ENCODE results near the gene SLC26A8.
"Not testable (repeated sequence)": the region's sequence is repeated elsewhere in the genome, so short reads cannot be mapped to it uniquely, and the experiment has no call there.

Gene SLC26A8

DNA sequence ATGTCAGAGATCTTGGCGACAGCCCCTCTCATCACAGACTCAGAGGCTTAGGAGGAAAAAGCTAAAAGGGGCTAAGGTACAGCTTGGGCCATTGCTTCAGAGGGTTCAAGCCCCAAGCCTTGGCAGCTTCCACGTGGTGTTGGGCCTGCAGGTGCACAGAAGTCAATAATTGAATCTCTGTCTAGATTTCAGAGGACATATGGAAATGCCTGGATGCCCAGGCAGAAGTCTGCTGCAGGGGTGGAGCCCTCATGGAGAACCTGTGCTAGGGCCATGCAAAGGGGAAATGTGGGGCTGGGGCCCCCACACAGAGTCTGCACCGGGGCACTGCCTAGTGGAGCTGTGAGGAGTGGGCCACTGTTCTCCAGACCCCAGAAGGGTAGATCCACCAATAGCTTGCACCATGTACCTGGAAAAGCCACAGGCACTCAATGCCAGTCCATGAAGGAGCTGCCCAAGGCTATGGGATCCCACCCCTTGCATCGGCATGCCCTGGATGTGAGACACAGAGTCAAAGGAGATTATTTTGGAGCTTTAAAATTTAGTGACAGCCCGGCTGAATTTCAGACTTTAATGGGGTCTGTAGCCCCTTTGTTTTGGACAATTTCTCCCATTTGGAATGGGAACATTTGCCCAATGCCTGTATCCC lies 115.6 kb downstream of the SLC26A8 start:
- DNase-seq, result not testable (repeated sequence)

DNA sequence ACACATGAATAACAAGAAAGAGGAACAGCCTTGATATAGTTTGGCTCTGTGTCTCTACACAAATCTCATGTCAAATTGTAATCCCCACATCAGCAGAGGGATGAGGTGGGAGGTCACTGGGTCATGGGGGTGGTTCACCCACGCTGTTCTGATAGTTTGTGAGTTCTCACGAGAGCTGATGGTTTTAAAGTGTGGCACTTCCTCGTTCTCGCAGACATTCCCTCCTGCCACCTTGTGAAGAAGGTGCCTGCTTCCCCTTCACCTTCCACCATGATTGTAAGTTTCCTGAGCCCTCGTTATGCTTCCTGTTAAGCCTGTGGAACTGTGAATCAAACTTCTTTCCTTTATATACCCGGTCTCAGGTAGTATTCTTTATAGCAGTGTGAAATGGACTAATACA lies 116.7 kb downstream of the SLC26A8 start:
- no peak for DNase-seq

DNA sequence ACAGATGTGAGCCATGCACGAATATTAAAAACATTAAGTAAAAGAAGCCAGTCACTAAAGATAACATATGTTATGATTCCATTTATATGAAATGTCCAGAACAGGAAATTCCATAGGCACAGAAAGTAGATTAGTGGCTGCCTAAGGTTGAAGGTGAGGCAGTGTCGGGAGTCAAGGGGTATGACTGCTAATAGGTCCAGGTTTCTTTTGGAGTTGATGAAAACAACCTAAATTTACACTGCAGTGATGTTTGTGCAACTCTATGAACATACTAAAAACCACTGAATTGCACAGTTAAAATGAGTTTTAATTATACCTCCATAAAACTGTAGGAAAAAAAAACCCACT lies 118.0 kb downstream of the SLC26A8 start:
- no peak for DNase-seq

DNA sequence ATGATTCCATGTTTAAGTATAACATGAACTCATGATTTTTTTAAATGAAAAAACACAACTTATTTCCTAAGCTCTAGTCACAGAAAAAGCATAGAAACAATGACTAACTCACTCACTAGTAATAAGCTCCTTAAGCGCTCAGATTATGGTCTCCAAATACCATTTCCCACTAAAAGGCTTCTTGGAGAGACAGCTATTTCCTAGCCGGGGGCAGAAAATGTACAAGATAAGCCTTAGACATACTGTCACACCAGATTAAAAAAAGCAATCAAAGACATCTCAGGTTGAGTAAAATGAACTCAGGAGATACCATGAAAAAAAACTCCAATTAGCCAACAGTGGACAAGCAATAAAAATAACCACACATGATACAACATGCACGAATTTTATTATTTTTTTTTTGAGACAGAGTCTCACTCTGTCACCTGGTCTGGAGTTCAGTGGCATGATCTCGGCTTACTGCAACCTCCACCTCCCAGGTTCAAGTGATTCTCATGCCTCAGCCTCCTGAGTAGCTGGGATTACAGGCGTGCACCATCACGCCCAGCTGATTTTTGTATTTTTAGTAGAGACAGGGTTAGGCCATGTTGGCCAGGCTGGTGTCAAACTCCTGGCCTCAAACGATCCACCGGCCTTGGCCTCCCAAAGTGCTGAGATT lies 118.5 kb downstream of the SLC26A8 start:
- DNase-seq, result no peak

DNA sequence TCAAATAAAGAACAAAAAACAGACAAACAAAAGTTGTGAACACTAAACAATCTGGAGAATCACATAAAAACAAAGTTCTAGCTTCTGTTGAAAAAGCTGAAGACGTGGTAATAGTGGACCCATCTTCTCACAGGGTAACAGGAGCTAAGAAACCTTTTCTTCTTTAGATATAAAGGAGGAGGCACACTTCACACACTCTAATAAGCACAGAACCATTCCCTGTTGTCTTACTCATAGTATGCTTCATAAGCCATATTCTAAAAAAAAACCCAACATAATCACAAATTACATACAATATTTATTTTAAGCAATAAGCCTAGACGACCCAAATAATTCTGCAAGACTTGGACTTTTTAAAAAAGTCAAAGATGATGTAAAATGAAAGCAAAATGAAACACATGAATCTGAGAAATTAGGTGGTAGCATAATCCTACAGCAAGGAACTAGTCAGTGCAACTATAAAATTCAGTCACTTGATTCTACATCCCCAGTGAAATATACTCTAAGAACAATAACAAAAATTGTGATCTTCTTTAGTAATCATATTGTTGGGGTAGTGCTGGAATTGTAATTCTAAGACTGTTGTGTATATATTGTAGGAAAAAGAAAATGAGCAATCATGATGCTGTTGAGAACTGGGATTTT lies 119.2 kb downstream of the SLC26A8 start:
- no peak for DNase-seq

DNA sequence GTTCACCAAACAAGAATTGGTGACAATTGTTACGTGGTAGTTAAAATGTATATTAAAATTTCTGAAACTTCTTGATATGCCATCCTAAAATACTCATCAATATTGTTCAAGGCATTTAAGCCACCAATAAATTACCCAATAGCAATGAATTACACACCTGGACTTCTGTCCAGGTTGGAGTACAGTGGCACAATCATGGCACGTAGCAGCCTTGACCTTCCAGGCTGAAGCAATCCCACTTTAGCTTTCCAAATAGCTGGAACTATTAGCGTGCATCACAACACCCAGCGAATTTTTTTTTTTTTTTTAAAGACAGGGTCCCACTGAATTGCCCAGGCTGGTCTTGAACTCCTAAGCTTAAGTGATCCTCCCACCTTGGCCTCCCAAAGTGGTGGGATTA lies 120.8 kb downstream of the SLC26A8 start:
- DNase-seq, result no peak

DNA sequence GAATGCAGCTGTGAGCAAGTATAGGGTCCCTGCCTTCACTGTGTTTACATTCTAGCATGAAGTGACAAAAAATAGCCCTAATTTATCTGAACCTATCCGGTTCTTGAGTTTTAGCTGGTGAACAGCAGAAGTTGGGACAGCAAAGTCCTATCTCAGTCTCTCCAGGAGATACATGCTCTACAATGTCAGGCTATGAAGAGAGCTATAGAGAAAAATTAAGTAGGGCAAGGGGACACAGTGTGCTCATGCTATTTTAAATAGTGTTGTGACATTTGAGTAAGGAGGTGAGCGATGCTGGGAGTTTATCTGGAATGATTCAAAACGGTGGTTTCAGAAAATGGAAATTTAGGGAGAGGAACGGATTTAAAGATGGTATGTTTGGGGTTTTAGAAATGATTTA lies 124.0 kb downstream of the SLC26A8 start:
- DNase-seq, result no peak

DNA sequence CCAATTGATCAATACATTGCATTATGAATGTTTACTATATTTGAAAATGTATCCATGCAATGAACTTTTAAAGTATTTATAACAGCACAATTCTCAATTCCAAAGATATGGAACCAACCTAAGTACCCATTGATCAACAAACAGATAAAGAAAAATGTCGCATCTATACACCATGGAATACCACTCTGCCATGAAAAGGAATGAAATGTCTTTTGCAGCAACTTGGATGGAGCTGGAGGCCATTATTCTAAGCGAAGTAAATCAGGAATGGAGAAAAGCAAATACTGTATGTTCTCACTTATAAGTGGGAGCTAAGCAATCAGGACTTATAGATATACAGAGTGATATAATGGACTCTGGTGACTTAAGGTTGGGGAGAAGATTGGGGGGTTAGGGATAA lies 126.4 kb downstream of the SLC26A8 start:
- DNase-seq, result no peak

DNA sequence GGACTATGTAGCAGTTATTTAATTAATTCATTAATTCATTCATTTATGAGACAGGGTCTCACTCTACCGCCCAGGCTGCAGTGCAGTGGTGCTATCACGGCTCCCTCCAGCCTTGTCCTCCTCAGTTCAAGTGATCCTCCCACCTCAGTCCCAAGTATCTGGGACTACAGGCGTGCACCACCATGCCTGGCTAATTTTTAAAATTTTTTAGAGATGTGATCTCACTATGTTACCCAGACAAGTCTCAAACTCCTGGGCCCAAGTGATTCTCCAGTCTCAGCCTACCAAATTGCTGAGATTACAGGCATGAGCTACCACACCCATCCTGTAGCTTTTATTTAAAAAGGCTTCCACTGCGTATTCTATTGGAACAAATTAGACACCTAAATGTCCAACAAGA lies 127.0 kb downstream of the SLC26A8 start:
- no peak for DNase-seq

DNA sequence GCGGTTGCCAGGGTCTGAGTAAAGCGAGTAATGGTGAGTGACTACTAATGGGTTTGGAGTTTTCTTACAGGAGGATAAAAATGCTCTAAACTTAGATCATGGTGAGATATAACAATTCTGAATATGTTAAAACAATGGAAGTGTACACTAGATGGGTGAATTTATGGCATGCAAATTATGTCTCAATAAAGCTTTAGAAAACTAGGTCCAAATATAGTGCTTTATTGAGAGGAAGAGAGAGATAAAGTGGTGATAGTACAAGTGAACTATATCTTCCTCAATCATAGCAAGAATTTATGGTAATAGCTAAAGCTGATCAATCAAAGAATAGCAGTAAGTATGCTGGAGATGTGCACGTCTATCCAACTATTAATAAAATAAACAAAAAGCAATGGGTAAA lies 127.4 kb downstream of the SLC26A8 start:
- DNase-seq, result no peak

DNA sequence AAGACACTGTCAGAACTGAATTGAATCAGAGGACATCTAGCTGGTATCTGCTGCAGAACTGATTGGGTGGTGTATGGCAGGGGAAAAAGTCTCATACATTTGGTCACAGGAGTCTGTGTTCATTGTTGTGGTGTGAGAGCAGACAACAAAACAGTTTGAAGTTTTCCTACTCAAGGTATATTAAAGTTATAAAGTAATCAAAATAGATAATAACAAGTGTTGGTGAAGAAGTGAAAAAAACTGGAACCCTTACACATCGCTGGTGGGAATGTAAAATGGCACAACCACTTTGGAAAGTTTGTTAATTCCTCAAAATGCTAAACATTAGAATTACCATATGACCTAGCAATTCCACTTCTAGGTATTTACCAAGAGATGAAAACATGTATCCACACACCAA lies 128.2 kb downstream of the SLC26A8 start:
- no peak for DNase-seq

DNA sequence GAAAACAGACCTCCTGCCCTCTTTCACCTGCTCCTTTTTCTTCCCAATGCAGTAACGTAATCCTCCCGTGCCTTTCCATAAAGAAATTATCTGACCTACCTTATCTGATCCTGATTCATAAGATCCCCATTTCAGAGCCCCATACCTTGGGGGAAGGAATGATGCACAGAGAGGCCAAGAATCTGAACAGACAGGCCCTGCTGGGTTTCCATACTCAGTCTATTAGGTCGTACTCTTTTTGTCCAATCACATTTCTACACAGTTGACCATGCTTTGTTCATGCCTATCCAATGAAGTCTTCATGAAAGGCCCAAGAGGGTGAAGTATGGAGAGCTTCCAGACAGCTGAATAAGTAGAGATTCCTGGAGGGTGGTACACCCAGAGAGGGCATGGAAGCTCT lies 128.9 kb downstream of the SLC26A8 start:
- DNase-seq, result no peak

DNA sequence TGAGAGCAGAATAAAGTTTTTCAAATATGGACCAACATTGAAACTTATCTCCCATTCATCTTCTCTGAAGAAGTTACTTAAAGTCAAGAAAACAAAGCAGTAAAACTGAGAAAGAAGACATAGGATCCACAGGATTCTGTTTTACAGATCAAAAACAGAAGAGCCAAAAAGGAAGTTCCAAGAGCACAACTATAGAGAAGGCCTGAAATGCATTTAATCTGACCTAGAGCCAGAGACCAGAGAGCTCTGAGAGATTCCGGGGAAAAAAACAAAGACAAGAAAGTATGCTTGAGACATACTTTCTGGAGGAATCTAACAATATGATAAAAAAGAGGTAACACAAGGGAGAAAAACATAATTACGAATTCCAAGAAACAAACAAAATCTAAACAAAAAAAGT lies 129.7 kb downstream of the SLC26A8 start:
- DNase-seq, result no peak
